ENCODE results near the gene NFIC.

DNA sequence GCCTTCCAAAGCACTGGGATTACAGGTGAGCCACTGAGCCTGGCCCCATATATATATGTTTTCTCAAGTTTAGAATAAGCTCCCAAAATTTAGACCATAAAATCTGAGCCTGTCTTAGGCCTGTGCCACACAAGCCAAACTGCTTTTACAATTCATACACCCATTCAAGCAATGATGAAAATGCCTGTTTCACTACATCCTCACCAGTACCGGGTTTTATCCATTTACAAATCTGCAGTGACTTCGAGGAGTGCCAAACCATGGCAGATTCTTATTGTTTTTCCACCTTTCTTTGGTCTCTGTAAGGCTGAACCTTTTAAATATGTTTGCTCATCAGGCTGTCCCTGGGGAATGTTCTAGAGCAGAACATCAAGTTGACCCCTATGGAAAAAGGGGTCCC is 9.6 kb upstream of the NFIC start:
- TF ChIP-seq GATA3 (IDR thresholded peaks at IDR 0.05; ENCODE audit: low read depth, low read length) (no peak), GATA2 (IDR thresholded peaks at IDR 0.05; ENCODE audit: low read depth, low read length) (no peak)

Measured in SH-SY5Y (cell line).